SW 1271 (cell line): ENCODE results near the gene PRRC2C.
"Not testable (repeated sequence)": the region's sequence is repeated elsewhere in the genome, so short reads cannot be mapped to it uniquely, and the experiment has no call there.

Experiments
- DNase-seq, 2 experiments: peaks; one replicate each; lab custom pipeline; 2025; lab: John Stamatoyannopoulos, UW

Gene PRRC2C

DNA sequence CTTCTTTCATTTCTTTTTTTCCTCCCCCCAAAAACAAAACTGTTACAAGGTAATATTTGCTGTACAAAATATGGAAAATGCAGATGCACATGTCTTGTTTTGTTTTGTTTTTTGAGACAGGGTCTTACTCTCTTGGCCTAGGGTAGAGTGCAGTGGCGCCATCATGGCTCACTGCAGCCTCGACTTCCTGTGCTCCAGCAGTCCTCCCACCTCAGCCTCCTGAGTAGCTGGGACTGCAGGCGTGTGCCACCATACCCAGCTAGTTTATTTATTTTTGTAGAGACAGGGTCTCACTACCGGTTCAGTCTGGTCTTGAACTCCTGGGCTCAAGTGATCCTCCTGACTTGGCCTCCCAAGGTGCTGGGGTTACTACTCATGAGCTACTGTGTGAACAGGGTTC lies 15.5 kb downstream of the PRRC2C start:
- DNase-seq: no peak

DNA sequence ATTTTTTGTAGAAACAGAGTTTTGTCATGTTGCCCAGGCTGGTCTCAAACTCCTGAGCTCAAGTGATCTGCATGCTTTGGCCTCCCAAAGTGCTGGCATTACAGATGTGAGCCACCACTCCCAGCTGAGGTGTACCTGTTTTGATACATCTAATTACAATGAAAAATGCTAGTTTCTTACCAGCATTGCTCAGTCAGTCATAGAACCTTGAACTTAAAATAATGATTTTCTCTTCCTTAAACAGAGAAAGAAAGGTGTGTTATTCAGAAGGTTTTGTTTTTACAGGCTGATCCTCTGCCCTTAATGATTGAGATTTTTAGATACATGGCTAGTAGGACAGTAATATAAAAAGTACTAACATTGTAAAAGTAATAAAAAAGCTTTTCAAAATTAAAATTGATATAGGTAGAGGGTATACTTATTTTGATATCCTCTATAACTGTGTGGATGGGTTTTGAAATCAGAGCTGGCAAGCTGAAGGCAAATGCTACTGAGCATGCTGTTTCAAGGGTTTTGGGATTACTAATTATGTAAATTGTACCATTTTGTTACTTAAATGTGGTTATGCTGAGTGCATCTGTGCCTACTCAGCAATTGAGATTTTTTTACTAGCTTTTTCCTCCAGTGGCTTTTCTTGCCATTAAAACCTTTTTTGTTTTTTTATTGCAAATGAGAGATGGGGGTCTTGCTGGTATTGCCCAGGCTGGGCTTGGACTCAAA lies 16.1 kb downstream of the PRRC2C start:
- no peak for DNase-seq

DNA sequence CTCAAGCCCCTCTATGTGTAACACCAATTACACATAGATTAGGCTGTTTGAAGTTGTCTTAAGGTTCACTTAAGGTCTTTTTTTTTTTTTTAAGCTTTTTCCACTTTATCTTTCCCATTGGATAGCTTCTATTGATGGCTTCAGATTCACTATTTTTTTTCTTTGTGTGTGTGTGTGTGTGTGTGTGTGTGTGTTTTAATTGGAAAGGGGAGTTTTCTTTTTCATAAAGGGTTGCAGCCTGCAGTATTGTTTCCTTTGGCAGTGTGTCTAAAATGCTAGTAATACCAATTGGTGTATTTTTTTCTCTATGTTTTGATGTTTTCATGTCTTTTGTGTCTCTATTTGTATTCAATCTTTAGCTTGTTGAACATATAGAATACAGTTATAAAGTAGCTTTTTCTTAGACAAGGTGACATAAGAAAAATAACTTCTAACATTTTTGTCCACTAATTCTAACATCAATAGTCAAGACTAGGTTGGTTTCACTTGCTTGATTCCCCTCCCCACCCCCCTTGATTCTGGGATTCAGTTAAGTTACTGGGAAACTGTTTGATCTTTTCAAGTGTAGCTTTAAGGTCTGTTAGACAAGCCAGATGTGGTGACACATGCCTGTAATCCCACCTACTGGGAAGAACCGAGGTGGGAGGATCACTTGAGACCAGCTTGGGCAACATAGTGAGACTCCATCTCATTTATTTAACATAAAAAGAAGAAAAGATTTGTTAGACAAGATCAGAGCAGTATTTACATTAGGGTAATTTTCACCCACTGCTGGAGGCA lies 21.4 kb downstream of the PRRC2C start:
- DNase-seq: no peak

DNA sequence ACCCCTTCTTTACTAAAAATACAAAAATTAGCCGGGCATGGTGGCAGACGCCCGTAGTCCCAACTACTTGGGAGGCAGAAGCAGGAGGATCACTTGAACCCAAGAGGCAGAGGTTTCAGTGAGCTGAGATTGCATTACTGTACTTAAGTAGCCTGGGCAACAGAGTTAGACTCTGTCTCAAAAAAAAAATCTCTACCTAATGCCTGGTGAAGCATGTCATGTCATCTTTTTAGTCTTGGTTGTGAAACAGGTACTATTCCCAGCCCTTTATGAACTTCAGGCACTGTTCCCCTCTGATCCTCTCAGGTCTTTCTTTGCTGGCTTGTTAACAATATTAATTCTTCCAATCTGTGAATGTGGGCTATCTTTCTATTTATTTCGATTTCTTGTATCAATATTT lies 22.1 kb downstream of the PRRC2C start:
- DNase-seq: no peak

DNA sequence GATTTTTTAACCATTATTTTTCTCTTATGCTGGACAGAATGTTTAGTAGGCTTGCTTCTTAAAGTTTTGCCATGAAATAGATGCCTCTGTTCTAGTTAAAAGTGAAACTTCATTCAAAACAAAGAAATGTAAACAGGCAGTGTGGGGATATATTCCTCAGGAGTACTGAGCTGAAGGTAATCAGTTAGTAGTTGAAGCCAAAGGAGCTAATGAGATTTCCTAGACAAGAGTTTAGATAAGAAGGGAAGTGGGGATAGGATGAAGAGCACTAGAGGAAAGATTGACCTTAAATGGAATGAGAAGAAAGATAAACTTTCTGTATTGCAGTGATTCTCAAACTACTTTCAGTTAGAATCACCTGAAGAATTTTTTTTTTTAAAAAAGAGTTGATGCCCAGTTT lies 23.9 kb downstream of the PRRC2C start:
- no peak for DNase-seq

DNA sequence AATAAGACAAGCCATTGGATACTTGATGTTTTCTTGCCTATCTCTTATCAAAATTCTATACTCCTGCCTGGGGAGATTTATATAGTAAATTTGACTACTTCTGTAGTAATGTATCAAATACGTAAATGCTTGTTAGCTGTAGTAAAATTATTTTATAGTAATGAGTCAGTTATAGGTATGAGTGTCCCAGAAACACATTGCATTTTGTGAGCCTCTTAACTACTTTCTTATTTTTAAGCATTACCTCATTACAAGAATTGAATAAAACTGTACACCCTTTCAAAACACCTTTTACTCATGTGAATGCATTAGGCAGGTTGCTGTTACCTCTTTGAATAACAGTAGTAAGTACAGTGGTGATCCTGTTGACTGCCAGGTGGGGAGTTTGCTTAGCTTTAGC lies 28.4 kb downstream of the PRRC2C start:
- DNase-seq: no peak

DNA sequence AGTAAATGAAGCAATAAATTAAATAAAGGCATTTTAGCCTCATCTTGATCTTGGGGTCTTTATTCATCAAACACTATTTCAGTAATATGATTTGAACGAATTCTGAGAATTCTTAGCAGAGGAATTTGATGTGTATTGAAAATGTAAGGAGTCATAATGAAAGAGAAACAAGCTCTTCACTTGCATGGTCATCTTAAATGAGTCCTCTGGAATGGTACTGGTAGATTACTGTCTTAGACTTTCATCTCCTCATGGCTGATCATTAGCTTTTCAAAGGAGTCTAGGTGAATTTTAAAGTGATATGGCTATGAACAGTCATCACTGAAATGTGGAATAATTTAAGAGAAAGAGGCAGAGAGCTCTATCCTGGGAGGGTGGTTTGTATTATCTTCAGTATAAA lies 30.0 kb downstream of the PRRC2C start:
- DNase-seq: no peak

DNA sequence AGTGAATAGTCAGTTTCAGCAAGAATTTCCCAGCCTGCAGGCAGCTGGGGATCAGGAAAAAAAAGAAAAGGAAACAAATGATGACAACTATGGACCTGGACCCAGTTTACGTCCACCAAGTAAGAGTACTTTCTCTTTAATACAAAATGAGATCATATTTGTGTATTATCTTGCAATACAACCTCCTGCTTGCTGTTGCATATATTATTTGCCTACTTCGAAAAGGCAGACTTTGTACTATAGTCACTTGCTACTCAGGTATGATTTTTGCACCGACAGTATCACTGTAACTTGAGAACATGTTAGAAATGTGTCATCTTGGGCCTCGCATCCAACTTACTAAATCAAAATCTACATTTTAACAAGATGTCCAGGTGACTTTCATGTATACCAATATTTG lies 30.4 kb downstream of the PRRC2C start:
- DNase-seq: no peak

DNA sequence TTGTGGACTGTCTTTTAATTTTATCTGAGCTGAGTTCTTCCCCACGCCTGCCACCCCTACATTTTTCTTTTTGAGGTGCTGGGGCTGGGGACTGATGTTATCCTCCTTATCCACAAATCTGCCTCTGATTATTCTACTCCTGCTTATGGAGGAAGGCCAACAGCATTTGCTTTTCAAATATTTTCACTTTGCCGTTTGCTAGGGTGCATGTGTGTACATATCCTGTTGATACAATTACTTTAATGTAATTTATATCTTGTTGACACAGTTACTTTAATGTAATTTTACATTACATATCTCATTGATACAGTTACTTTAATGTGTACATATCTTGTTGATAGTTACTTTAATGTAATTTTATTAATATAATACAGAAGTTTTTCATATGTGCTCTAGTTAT lies 36.2 kb downstream of the PRRC2C start:
- DNase-seq: no peak

DNA sequence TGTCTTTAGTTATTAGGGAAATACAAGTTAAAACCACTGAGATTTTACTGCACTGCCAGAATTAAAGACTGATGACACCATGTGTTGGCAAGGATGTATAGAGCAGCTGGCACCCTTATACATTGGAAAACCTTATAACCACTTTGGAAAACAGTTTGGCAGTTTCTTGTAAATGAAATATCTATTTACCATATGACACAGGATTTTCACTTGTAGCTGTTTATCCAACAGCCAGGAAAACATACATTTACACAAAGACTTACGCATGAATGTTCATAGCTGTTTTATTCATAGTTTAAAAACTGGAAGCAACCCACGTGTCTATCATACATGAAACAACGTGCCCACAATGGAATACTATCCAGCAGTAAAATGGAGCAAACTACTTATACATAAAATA lies 45.3 kb downstream of the PRRC2C start:
- DNase-seq: no peak

DNA sequence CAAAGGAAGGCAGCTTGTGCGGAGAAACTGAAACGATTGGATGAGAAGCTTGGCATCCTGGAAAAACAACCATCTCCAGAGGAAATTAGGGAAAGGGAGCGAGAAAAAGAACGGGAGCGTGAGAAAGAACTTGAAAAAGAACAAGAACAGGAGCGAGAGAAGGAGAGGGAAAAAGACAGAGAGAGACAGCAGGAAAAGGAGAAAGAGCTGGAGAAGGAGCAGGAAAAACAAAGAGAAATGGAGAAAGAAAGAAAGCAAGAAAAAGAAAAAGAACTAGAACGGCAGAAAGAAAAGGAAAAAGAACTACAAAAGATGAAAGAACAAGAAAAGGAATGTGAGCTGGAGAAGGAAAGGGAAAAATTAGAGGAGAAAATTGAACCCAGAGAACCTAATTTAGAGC lies 47.2 kb downstream of the PRRC2C start:
- DNase-seq: no peak

DNA sequence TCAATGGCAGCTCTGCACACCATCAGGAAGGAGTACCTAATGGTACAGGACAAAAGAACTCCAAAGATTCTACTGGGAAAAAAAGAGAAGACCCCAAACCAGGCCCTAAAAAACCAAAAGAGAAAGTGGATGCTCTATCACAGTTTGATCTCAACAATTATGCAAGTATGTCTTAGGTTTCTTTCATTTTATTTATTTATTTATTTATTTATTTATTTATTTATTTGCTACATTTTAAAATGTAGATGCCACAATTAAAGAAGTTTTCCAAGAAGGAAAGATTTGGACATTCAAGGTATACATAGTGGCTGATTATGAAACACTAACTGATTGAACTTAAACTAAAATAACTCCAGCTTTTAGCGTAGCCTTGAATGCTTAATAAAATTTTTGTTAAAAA lies 60.2 kb downstream of the PRRC2C start:
- DNase-seq: no peak

DNA sequence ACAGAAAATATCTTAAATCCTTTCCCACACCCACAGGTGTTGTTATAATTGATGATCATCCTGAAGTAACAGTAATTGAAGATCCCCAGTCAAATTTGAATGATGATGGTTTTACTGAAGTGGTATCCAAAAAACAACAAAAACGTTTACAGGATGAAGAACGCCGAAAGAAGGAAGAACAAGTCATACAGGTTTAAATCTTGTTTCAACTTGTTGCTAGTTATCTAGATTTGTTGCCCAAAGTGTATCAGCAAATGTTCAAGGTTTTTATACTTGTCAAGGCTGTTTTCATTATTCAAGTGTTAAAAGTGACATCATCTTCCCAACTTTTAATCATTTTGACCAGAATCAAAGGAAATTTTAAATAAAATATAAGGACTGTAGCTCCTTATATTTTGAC lies 64.7 kb downstream of the PRRC2C start:
- no peak for DNase-seq

DNA sequence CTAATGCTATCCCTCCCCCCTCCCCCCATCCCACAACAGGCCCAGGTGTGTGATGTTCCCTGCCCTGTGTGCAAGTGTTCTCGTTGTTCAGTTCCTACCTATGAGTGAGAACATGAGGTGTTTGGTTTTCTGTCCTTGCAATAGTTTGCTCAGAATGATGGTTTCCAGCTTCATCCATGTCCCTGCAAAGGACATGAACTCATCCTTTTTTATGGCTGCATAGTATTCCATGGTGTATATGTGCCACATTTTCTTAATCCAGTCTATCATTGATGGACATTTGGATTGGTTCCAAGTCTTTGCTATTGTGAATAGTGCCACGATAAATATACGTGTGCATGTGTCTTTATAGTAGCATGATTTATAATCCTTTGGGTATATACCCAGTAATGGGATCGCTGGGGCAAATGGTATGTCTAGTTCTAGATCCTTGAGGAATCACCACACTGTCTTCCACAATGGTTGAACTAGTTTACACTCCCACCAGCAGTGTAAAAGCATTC lies 65.3 kb downstream of the PRRC2C start:
- DNase-seq: not testable (repeated sequence)

DNA sequence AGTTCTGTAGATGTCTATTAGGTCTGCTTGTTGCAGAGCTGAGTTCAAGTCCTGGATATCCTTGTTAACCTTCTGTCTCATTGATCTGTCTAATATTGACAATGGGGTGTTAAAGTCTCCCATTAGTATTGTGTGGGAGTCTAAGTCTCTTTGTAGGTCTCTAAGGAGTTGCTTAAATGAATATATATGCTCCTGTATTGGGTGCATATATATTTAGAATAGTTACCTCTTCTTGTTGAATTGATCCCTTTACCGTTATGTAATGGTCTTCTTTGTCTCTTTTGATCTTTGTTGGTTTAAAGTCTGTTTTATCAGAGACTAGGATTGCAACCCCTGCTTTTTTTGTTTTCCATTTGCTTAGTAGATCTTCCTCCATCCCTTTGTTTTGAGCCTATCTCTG lies 68.6 kb downstream of the PRRC2C start:
- peak in 1 of 2 experiments; percentile 3 for DNase-seq

DNA sequence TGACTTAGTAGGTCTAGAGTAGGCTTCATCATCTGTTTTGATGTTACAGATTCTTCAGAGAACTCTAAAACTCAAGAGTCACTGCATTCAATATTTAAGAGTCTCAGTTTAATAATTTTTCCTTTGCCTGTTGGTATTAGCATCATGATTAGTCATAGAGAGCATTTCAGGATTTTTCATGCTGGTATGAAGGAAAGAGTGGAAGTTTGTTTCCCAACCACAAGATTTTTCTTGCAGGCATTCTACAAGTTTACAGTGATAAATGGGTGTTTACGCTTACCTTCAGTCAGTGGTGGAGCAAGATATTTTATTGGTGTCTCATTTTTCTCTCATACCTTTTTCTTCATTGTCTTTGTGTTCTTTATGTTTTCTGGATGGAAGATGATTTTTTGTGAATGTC lies 78.3 kb downstream of the PRRC2C start:
- no peak for DNase-seq

DNA sequence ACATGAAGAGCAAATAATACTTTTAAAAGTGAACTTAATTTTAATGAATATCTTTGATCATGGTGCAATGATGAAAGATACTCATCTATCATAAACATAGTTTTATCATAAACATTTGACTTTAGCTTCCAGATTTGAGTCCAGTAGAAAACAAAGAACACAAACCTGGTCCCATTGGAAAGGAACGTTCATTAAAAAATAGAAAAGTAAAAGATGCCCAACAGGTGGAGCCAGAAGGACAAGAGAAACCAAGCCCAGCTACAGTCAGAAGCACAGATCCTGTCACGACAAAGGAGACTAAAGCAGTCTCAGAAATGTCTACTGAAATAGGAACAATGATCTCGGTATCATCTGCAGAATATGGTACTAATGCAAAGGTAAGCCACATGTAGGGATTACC lies 81.1 kb downstream of the PRRC2C start:
- DNase-seq: no peak

DNA sequence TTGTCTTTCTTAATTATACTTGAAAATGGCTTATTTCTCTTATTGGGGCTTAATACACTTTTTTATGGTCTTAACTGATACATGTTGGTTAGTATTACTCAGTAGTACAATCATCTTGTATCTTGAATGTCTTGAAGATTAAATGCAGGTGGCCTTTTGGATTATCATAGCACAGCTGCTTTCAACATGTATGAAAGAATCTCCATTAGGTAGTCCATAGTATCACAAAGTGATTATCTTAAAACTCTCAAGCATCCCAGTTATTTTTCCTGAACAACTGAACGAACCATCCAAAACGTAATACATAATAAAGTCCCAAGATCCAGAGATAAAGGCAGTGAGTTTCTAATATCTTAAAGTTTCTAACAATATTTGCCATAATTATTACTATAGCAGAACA lies 85.0 kb downstream of the PRRC2C start:
- DNase-seq: no peak

DNA sequence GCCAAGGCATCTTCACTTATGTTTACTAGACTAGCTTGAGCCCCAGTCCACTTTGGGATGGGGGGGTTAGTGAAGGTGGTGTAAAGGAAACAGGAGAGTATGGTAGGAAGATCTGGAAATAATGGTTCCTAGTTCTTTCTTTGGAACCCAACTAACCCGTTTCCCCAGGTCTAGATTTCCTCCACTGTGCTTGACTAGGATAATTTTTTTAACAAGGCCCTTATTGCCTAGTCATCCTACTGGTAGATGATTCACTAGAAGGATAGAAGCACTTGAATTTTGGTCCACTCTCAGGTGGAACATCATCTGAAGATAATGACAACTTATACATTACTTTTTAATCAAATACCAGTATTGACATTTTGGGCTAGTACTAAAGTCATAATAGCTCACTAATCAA lies 90.8 kb downstream of the PRRC2C start:
- no peak for DNase-seq

DNA sequence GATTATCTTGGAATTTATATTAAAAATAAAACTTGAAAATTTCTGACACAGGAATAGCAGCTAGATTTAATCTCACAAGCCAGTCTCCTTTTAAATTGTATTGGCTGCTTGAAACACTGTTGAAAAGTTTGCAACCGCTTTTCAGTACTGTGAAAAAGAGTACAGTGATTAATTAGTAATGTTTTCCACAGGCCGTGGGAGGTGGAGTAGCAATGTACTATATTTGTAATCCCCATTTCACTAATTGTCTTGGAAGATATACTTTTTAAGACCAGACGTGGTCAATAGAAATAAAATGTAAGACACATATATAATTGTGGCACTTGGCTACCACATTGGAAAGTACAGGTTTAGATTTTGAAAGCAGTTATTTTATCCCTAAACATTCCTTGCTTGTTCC lies 95.9 kb downstream of the PRRC2C start:
- no peak for DNase-seq

DNA sequence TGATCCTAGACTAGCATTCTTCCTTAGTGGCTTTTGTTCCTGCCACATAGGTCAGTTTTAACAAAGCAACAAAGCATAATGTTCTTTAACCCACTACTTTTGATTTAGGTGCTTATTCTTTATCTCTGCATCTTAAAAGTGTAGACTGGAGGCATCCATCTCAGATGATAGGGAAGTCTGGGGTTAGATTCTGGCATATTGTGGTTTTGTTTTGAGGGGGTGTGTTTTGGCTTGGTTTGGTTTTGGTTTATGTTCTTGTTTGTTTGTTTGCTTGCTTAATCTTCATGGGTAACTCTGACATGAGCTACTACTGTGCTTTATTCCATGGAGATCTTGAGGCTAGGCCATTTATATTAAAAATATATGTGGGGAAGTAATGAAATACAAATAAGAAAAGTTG lies 96.4 kb downstream of the PRRC2C start:
- DNase-seq: no peak

DNA sequence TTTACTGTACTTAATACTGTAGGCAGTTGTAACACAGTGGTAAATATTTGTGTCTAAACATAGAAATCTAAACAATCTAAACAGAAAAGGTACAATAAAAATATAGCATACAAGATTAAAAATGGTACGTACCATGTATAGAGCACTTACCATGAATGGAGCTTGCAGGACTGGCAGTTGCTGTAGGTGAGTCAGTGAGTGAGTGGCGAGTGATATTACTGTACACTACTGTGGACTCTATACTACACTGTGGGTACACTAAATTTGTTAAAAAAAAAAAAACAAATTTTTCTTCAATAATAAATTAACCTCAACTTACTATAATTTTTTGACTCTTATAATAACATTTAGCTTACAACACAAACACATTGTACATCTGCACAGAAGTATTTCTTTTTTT lies 97.3 kb downstream of the PRRC2C start:
- no peak for DNase-seq

DNA sequence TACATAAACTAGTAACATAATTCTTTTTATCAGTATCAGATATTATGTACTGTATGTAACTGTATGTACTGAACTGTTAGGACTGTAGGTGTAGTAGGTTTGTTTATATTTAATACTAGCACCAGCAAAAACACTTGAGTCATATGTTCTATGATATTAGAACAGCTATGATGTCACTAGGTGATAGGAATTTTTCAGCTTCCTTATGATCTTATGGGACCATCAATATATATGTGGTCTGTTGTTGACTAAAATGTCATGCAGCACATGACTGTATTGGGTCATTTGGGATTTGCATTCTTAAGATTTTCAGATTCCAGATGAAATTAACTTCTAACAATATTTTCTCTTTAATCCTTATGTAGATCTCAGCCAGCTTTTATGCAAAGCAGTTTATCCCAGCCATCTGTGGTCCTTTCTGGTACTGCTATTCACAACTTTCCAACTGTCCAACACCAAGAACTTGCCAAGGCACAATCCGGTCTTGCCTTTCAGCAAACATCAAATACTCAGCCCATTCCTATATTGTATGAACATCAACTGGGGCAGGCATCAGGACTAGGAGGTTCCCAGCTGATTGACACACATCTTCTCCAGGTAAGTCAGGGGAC lies 98.4 kb downstream of the PRRC2C start:
- no peak for DNase-seq
